ENCODE data around the gene PCDH12. TPM values are rescaled to one million over a fixed set of nuclear protein-coding genes. Genes with fewer than 3 reads are reported as not detected.

PCDH12 gene
- polyA plus RNA-seq (ENCODE audit: insufficient read length) = 14.0 TPM

DNA sequence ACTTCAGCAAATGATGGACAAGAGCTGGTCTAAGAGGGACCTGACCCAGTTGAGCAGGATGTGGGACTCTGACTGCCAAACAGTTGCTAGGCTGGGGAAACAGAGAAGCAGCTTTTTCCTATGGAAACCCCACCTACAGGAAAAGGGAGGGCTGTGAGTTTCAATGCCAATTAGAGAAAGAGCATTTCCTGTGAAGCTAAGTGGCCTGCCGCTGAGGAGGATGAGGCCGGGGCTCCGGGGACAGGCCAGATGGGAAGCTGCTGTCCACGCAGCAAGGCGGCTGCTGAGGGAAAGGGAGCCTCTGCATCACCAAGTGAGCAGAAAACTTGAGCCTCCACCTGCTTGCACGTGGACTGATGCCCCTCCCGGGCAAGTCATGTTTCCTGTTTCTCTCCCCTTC lies at the start of gene PCDH12:
Gene PCDH12, minus strand, starts transcription at position 90 of the 400 bp plus-strand sequence. CDS start 351 bp downstream, outside the sequence.
- peak; percentile 83 for DNase-seq (ENCODE audit: low read depth)

DNA sequence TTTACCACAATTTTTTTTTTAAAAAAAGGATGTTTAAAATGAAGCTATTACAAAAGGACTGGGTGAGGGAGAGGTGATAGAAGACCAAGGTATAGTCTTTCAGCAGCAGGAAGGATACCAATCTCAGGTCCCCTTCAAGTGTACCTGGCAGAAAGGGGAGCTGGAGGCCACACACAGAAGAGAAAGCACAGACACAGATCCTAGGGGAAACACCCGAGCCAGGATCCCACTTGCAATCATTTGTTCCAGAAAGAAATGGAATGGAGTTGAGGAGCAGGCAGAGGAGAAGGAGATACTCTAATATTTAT lies 49.2 kb upstream of the PCDH12 start:
- no peak for DNase-seq (ENCODE audit: low read depth)

DNA sequence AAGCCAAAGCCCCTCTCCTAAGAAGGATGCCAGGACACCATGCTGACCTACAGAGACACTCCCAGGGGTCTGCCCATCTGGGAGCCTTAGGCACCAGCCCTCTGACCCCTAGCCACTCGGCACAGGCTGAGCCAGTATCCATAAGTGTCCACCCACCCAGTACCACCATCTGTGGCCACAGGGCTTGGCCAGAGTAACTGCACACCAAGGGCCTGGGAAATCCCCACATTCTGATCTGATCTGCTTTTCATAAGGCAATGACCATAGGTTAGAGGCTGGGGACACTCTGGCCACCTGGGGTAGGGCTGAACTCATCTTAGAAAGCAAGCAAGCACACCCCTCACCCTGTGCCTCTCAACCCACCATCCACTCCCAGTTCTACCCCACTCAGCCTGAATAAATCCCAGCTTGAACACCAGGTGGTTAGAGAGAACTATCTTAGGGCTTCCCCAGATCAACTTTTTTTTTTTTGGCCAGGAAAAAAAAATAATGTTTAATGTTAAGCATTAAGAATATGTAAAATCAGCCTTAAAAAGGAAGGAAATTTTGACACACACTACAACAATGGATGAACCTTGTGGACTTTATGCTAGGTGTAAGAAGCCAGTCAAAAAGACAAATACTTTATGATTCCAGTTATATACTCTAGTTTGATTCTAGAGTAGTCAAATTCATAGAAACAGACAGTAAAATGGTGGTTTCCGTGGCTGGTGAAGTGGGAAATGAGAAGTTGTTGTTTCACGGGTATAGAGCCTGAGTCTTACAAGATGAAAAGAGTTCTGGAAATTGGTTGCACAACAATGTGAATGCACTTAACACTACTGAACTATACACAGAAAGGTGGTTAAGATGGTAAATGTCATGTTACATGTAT lies 48.6 kb upstream of the PCDH12 start:
- no peak for DNase-seq (ENCODE audit: low read depth)

GRCh38 chr5:142003266-142003800 lies 45.3 kb upstream of the PCDH12 start:
- no peak for DNase-seq (ENCODE audit: low read depth)

DNA sequence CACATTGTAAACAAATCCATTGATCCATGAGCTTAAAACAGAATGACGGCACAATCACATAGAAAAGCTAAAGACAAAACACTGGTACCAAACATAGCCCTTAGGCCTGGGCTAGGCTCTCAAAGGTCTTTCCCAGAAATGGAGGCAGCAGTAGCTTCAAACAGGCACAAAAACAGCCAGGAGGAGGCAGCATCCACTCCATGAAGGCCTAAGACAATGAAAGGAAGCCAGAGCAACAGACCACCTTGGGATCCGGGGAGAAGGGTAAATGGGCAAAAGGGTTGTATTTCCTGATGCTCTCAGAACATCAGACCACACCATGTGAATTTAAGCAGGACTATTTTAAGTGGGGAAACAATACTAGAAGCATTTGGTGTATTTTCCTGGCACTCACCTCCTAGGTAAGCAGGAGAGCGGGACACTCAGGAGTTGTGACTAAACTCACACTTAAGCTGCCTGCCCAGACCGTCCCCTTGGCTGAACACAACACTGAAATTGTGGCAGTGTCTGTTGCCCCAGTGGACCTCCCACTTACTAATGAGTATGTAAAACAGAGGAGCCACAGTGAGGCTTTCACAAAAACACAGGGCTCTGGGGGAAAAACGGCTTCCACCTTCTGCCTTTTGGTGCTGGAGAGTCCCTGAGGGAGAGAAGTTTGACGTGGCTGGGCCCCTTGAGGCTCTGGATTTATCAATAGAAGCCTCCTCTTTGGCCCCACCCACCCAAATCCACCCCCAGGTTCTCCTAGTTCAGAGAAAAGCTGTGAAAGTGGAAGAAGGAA lies 42.9 kb upstream of the PCDH12 start:
- DNase-seq (ENCODE audit: low read depth) = no peak

- DNase-seq (ENCODE audit: low read depth) = no peak
Observed at GRCh38 chr5:142000173-142000572, 42.2 kb upstream of the PCDH12 start.

DNA sequence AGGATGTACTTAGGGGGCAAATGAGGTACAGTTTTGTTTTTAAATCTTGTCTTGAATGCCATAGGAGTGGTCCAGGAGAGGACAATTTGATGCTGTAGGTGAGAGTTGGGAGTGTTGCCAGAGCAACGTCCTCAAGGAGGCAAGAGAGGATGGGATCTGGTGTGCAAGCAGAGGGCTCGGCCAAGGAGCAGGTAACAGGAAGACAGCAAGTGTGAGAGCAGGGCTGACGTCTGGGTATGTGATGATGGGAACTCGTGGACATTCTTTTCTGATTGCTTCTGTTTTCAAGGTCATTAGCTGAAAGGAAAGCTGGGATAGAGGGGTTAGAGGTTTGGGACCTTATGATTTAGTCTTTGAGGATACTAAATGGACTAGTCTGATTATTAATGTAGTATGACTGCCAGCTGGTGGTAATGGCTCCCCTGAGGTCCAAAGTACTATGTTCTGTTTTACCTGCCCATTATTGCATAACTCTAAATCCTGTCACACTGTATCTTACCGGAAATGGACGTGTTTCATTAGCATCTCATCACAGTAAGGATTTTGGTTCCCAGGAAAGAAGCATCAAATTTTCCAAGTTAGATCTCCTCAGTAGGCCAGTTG lies 39.5 kb upstream of the PCDH12 start:
- no peak for DNase-seq (ENCODE audit: low read depth)

DNA sequence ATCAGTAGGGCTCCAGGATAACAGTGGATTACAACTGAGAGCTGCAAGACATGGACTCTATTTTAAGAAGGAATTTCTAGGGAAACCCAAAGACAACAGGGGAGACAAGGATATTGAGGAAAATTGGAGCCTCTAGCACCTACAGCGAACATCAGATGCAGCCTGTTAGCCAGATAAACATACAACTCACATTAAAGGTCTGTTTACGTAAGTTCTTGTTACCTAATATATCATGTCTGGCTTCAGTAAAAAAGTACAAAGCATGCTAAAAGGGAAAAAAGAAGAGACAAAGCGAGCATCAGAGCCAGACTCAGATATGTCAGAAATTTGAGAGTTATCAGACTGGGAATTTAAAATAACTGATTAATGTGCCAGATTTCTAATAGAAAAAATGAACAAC lies 37.7 kb upstream of the PCDH12 start:
- no peak for DNase-seq (ENCODE audit: low read depth)

- DNase-seq (ENCODE audit: low read depth) = no peak
Observed at GRCh38 chr5:141994511-141995136, 36.6 kb upstream of the PCDH12 start.

- DNase-seq (ENCODE audit: low read depth) = peak; percentile 71
Observed at GRCh38 chr5:141992349-141992963, 34.5 kb upstream of the PCDH12 start.

GRCh38 chr5:141989720-141990119 lies 31.7 kb upstream of the PCDH12 start:
- DNase-seq (ENCODE audit: low read depth) = no peak

- DNase-seq (ENCODE audit: low read depth) = no peak
Observed at GRCh38 chr5:141986072-141986471, 28.1 kb upstream of the PCDH12 start.

GRCh38 chr5:141982626-141983025 lies 24.6 kb upstream of the PCDH12 start:
- DNase-seq (ENCODE audit: low read depth) = no peak

DNA sequence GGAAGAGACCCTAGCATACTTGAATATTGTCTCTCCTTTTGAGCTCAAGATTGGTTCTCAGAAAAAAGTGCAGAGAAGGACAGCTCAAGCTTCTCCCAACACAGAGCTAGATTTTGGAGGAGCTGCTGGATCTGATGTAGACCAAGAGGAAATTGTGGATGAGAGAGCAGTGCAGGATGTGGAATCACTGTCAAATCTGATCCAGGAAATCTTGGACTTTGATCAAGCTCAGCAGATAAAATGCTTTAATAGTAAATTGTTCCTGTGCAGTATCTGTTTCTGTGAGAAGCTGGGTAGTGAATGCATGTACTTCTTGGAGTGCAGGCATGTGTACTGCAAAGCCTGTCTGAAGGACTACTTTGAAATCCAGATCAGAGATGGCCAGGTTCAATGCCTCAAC lies 20.4 kb upstream of the PCDH12 start:
- DNase-seq (ENCODE audit: low read depth) = no peak

DNA sequence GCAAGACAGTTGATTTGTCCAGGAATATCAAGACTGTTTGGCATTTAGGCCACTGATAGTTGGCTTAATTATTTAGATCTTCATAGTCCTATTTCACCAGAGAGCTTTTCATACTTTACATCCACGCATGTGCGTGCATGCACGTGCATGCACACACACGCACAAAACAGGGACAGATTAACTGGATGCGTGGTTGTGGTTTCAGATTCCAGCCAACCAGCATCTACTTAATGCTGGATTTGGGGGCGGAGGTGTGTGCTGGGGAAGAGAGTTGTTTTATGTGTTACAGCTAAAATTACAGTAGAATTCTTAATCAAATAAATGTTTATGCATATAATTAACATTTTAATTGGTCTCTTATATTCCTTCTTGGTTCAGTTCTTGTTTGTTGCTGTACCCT lies 18.2 kb upstream of the PCDH12 start:
- no peak for DNase-seq (ENCODE audit: low read depth)

DNA sequence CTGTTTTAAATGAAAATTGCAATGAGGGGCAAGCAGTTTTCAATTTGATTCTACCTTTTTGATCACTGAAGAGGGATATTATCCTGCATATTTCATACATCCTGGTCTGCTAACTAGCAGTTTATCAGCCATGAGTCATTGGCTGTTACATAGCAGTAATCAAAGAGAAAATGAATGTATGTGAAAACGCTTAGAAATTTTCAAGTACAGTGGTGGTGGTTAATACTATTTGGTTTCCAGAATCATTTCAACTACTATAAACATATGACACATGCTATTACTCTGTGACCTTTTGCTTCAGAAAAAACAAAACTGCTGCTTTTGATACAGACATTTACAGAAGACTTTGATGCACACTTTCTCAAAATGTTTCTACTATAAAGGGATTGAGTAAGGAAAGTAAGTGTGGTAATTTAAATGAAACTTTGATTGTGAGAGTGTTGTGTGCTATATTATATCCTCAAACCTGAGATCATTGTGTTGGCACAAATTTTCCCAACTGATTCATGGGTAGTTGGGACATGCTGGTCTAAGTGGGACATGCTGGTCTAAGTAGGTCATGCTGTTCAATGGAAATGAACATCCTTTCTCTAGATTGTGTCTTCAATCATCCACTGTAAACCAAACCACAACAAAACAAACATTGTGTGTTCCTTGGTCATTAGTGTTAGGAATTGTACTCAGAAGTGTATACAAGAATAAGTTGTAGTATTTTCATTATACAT lies 16.0 kb upstream of the PCDH12 start:
- DNase-seq (ENCODE audit: low read depth) = no peak

- DNase-seq (ENCODE audit: low read depth) = no peak
Observed at GRCh38 chr5:141969783-141970771, 12.1 kb upstream of the PCDH12 start.

DNA sequence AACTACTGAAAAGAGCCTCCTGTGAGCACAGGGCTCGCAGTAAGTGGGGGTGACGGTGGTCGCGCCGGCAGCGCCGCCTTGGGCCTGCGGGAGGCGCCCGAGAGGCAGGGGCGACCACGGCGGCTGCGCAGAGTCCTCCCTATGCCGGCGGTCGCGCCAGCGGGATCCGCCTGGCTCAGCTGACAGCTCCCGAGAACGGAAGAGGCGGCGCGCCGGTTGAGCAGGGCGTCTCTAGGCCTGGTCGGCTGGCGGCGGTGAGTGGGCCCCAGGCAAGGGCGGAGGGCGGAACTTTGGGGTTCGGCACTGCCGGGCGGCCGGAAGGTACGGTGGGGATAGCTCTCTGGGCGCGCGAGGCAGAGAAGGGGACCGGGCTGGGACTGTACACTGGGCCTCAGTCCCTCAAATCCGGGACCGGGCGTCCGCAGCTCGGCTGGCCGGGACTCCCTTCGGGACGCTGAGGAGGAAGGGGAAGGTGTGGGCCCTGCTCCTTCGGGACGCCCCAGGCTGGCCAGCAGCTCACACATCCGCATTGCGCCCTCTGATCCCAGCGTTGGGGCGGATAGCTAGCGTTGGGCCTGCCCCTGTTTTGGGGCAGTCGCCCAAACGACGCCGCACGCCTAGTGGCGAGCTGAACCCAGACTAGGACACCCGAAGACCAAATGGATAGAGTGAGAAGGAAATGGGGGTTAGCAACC lies 11.1 kb upstream of the PCDH12 start, which contains the start of gene RNF14:
Gene RNF14, plus strand, starts transcription at position 192 of the 695 bp plus-strand sequence. CDS start 4,484 bp downstream, outside the sequence.
- peak; percentile 72 for DNase-seq (ENCODE audit: low read depth)

DNA sequence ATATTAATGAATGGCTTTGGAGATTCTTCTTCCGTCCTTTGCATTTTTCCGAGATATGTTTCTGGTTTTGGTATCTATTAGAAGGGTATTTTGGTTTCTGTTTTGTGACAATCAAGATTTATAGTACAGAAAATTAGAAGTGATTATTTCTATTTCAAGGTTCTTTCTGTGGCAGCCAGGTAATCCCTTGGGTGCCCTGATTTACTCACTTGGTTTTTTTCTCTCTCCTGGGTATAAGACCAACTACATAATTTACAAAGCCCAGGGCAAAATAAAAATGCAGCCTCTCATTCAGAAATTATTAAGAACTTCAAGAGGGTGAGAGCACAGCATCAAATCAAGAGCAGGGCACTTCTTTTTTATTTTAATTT lies 8.9 kb upstream of the PCDH12 start:
- DNase-seq (ENCODE audit: low read depth) = no peak
